GM23338 (cell line): ENCODE results near the gene MLLT10.

Experiments used
- CREB1 ChIP-seq: fragments of 250-450 bp; sonication (Bioruptor Pico); IDR thresholded peaks from 2 replicates; pipeline ENCODE4 v1.5.0; 2020; ENCODE audit warnings: low read depth, mild to moderate bottlenecking, moderate library complexity
- CTCF ChIP-seq, 2 experiments: fragments of 200-600 bp in 1 of 2; sonication (generic) in 1 of 2; conservative IDR thresholded peaks; 2 replicates each; pipeline versions ENCODE4 v1.5.1 to v1.6.1; 2016 to 2017; ENCODE audit warnings: antibody characterized with exemption in 2 of 2, low read depth in 2 of 2, mild to moderate bottlenecking in 2 of 2, moderate library complexity in 1 of 2
- ETS1 ChIP-seq: IDR thresholded peaks from 2 replicates; pipeline ENCODE4 v1.6.1; 2016; ENCODE audit warnings: antibody characterized with exemption
- EZH2 ChIP-seq: fragments of 200-600 bp; sonication (generic); IDR thresholded peaks from one replicate; pipeline ENCODE4 v1.8.0; 2017; ENCODE audit warnings: antibody characterized with exemption, mild to moderate bottlenecking, low read depth; ENCODE audit not compliant: unreplicated experiment
- EZH2phosphoT487 ChIP-seq: fragments of 200-600 bp; sonication (generic); IDR thresholded peaks from one replicate; pipeline ENCODE4 v1.8.1; 2018; ENCODE audit warnings: antibody characterized with exemption; ENCODE audit not compliant: unreplicated experiment
- JUNB ChIP-seq: IDR thresholded peaks from one replicate; pipeline ENCODE4 v1.6.1; 2016; ENCODE audit warnings: antibody characterized with exemption; ENCODE audit not compliant: unreplicated experiment
- NANOG ChIP-seq: IDR thresholded peaks from 2 replicates; pipeline ENCODE4 v1.6.1; 2016; ENCODE audit warnings: antibody characterized with exemption, borderline replicate concordance
- POLR2AphosphoS5 ChIP-seq: IDR thresholded peaks from 2 replicates; pipeline ENCODE4 v1.6.1; 2016; ENCODE audit warnings: antibody characterized with exemption, low read depth
- REST ChIP-seq: IDR thresholded peaks from one replicate; pipeline ENCODE4 v1.6.1; 2018; ENCODE audit warnings: antibody characterized with exemption; ENCODE audit not compliant: unreplicated experiment

GRCh38 chr10:21520949-21521348, 13.1 kb upstream of the MLLT10 start:
- no peak for TF ChIP-seq CTCF (conservative IDR thresholded peaks at IDR 0.05; ENCODE audit: low read depth in 2 of 2)
- no peak for TF ChIP-seq REST
- no peak for TF ChIP-seq POLR2AphosphoS5
- no peak for TF ChIP-seq CREB1 (CRISPR knock-in tag)
- no peak for TF ChIP-seq JUNB
- no peak for TF ChIP-seq EZH2phosphoT487
- no peak for TF ChIP-seq ETS1
- no peak for TF ChIP-seq NANOG
- TF ChIP-seq EZH2 = no peak
